Body of pancreas (tissue), 4 donors: Measurements from ENCODE around the gene PHACTR3. TPM values are rescaled to one million over a fixed set of nuclear protein-coding genes. Genes with fewer than 3 reads are reported as not detected.

Source experiments
- ATAC-seq: fragments of 150-250 bp; one replicate; pipeline ENCODE4 v1.9.1; 2016
- DNase-seq, 4 donors: peaks; one replicate each; pipeline ENCODE4 v3.0.0-alpha.2; 2019
- H3K27ac ChIP-seq, 4 donors: fragments of 200-600 bp; sonication (generic); 1 replicate in 3 of 4; 2 replicates in 1 of 4; pipeline versions ENCODE4 v1.5.1 to v1.6.1; 2016 to 2019; ENCODE audit warnings: mild to moderate bottlenecking in 1 of 4, mixed read lengths in 1 of 4, moderate library complexity in 1 of 4
- H3K27me3 ChIP-seq, 2 donors: fragments of 200-600 bp; sonication (generic); one replicate each; pipeline ENCODE4 v1.6.0; 2016; ENCODE audit warnings: mild to moderate bottlenecking in 1 of 2
- H3K36me3 ChIP-seq, 2 donors: fragments of 200-600 bp; sonication (generic); replicated peaks in 1 of 2; 2 replicates each; pipeline ENCODE4 v1.5.1; 2016; ENCODE audit warnings: low read depth in 2 of 2; ENCODE audit not compliant: insufficient read depth in 1 of 2
- H3K4me1 ChIP-seq: fragments of 200-600 bp; sonication (generic); one replicate; pipeline ENCODE4 v1.6.0; 2016
- H3K4me3 ChIP-seq, 2 donors: fragments of 200-600 bp; sonication (generic); 1 replicate in 1 of 2; 2 replicates in 1 of 2; pipeline ENCODE4 v1.5.1; 2016 to 2019
- H3K9me3 ChIP-seq, 3 donors: fragments of 200-600 bp; sonication (generic); 1 replicate in 2 of 3; 2 replicates in 1 of 3; pipeline ENCODE4 v1.5.1; 2016
- CTCF ChIP-seq, 7 experiments: fragments of 450-650 bp in 4 of 7; fragments of 200-600 bp in 3 of 7; sonication (generic) in 3 of 7; IDR thresholded peaks; one replicate each; pipeline ENCODE4 v1.5.1; 2016 to 2019; ENCODE audit warnings: antibody characterized with exemption in 7 of 7
- POLR2A ChIP-seq, 3 donors: fragments of 450-650 bp; IDR thresholded peaks; one replicate each; pipeline ENCODE4 v1.6.1; 2016; ENCODE audit warnings: antibody characterized with exemption in 3 of 3, mild to moderate bottlenecking in 2 of 3
- WGBS, 2 donors: methylation state at CpG; one replicate each; pipeline ENCODE4 v1.1.5; 2017; 5-methylcytosine and 5-hydroxymethylcytosine counted together
- intact Hi-C: fragments of 100-400 bp; cut with DNase I; formaldehyde crosslinking; loops from one replicate; pipeline ENCODE4 v1.15.1; 2023
- total RNA-seq, 2 donors: library from RNA; depleted of rRNA; stranded (reverse); fragments of >200 nt; gene quantifications; one replicate each; pipeline ENCODE4 v1.1.0, GENCODE V29; 2016

PHACTR3 gene
- total RNA-seq, 2 donors from 2014 or later, result 0.52 to 0.66 TPM

GRCh38 chr20:59790346-59790745 lies 186.0 kb downstream of the PHACTR3 start:
- TF ChIP-seq POLR2A (IDR thresholded peaks at IDR 0.05) (no peak), CTCF (IDR thresholded peaks at IDR 0.05) (no peak)
- no peak overlapping the region for H3K4me3 ChIP-seq
- intact Hi-C loops, result no loop called here
- 76 to 78% methylated on average over 1 of the region's 1 CpG for WGBS, 2 donors
- no peaks in the 10 kb centered on the region for H3K27me3 ChIP-seq
- H3K9me3 ChIP-seq, result no peaks in the 10 kb centered on the region
- no peak overlapping the region for H3K27ac ChIP-seq
- no peaks in the 10 kb centered on the region for H3K4me1 ChIP-seq
- no peaks in the 10 kb centered on the region for H3K36me3 ChIP-seq
- ATAC-seq, result no peak
- DNase-seq, result no peak

- ATAC-seq (no peak), DNase-seq (no peak)
- no peak for TF ChIP-seq CTCF (IDR thresholded peaks at IDR 0.05)
- no peak for TF ChIP-seq POLR2A (IDR thresholded peaks at IDR 0.05)
- Histone ChIP-seq H3K4me1 (no peaks in the 10 kb centered on the region), H3K36me3 (no peaks in the 10 kb centered on the region), H3K27me3 (no peaks in the 10 kb centered on the region), H3K27ac (no peak overlapping the region), H3K9me3 (no peaks in the 10 kb centered on the region), H3K4me3 (no peak overlapping the region)
- intact Hi-C loops, result no loop called here
- 79 to 81% methylated on average over 1 of the region's 1 CpG for WGBS, 2 donors
These were observed 188.0 kb downstream of the PHACTR3 start for GRCh38 chr20:59792300-59792699.

- Histone ChIP-seq H3K36me3 (no peaks in the 10 kb centered on the region), H3K4me1 (no peaks in the 10 kb centered on the region), H3K9me3 (no peaks in the 10 kb centered on the region), H3K27me3 (no peaks in the 10 kb centered on the region), H3K4me3 (no peak overlapping the region), H3K27ac (no peak overlapping the region)
- WGBS, 2 donors, result 48 to 65% methylated on average over 2 of the region's 2 CpGs
- TF ChIP-seq POLR2A (IDR thresholded peaks at IDR 0.05), result no peak
- no peak for TF ChIP-seq CTCF (IDR thresholded peaks at IDR 0.05)
- ATAC-seq (no peak), DNase-seq (no peak)
- intact Hi-C loops, result no loop called here
These were observed 190.2 kb downstream of the PHACTR3 start for GRCh38 chr20:59794555-59794954.

- no peaks in the 10 kb centered on the region for H3K36me3 ChIP-seq
- no peaks in the 10 kb centered on the region for H3K4me1 ChIP-seq
- no peaks in the 10 kb centered on the region for H3K27me3 ChIP-seq
- no peak overlapping the region for H3K4me3 ChIP-seq
- intact Hi-C loops, result no loop called here
- no peaks in the 10 kb centered on the region for H3K9me3 ChIP-seq
- DNase-seq (no peak), ATAC-seq (no peak)
- no peak overlapping the region for H3K27ac ChIP-seq
- 26 to 32% methylated on average over 1 of the region's 1 CpG for WGBS, 2 donors
- no peak for TF ChIP-seq CTCF (IDR thresholded peaks at IDR 0.05)
These were observed 196.0 kb downstream of the PHACTR3 start for GRCh38 chr20:59800309-59800708.

GRCh38 chr20:59802018-59802417 lies 197.7 kb downstream of the PHACTR3 start:
- Histone ChIP-seq H3K4me1 (no peaks in the 10 kb centered on the region), H3K4me3 (no peak overlapping the region), H3K27me3 (no peaks in the 10 kb centered on the region), H3K27ac (no peak overlapping the region), H3K36me3 (no peaks in the 10 kb centered on the region), H3K9me3 (no peaks in the 10 kb centered on the region)
- ATAC-seq (no peak), DNase-seq (no peak)
- TF ChIP-seq CTCF (IDR thresholded peaks at IDR 0.05), result no peak
- TF ChIP-seq POLR2A (IDR thresholded peaks at IDR 0.05), result no peak
- 55 to 66% methylated on average over 4 of the region's 4 CpGs for WGBS, 2 donors
- intact Hi-C loops, result no loop called here
